K562 (cell line): ENCODE data around the gene TMEM174. TPM values are rescaled to one million over a fixed set of nuclear protein-coding genes. Genes with fewer than 3 reads are reported as not detected.

Experiments
- ATAC-seq: fragments of 200-7000 bp; cut with Tn5 transposase; 3 replicates; pipeline ENCODE4 v1.9.1; 2020; ENCODE audit warnings: moderate library complexity
- BruUV-seq: library from RNA; stranded (reverse); fragments of 400-500 nt; replicated peaks from 2 replicates; lab custom pipeline; 2021; lab: Mats Ljungman, UMichigan
- CTCF ChIA-PET: fragments of 300-600 bp; formaldehyde crosslinking; extraction: SDS; loops from one replicate; lab custom pipeline; 2021; ENCODE audit warnings: low intra/inter-chr PET ratio; lab: Yijun Ruan, JAX
- POLR2A ChIA-PET: fragments of 300-600, 350-650 bp; sonication (Branson Sonifier 250); formaldehyde crosslinking; extraction: SDS; loops from one replicate; lab custom pipeline; 2021; ENCODE audit warnings: antibody characterized with exemption, inconsistent platforms; lab: Yijun Ruan, JAX
- DNase-seq, 4 experiments: peaks; one replicate each; pipeline versions ENCODE4 v3.0.0 to v3.0.0-alpha.2; 2011 to 2018; ENCODE audit warnings: low spot score in 3 of 4, mixed read lengths in 3 of 4; ENCODE audit errors: extremely low read depth in 1 of 4
- FAIRE-seq: peaks from 2 replicates; lab custom pipeline; 2011; peaks lifted over from hg19 to GRCh38; lab: Jason Lieb, UNC
- H2AFZ ChIP-seq: 2 replicates; pipeline ENCODE4 v1.6.0; 2011; ENCODE audit warnings: low read depth, low read length, control low read depth, inconsistent platforms
- H3K27ac ChIP-seq: fragments of 200-600 bp; 3 replicates; pipeline ENCODE4 v1.8.0; 2011; ENCODE audit warnings: low read depth, mild to moderate bottlenecking, control low read depth, inconsistent platforms, low read length, moderate library complexity, mixed read lengths; ENCODE audit errors: extremely low read depth
- H3K27me3 ChIP-seq, 2 experiments: fragments of 300-600 bp in 1 of 2; 2 replicates in 1 of 2; 3 replicates in 1 of 2; pipeline versions ENCODE4 v1.6.0 to v1.8.0; 2011; ENCODE audit warnings: inconsistent platforms in 2 of 2, low read length in 2 of 2, mild to moderate bottlenecking in 1 of 2, mixed read lengths in 1 of 2, moderate library complexity in 1 of 2; ENCODE audit not compliant: control insufficient read depth in 2 of 2, insufficient read depth in 2 of 2
- H3K36me3 ChIP-seq: fragments of 300-600 bp; 3 replicates; pipeline ENCODE4 v1.8.0; 2011; ENCODE audit warnings: mild to moderate bottlenecking, low read length, inconsistent platforms; ENCODE audit not compliant: control insufficient read depth, insufficient read depth
- H3K4me1 ChIP-seq, 2 experiments: fragments of 200-600 bp in 1 of 2; replicated peaks in 1 of 2; 2 replicates in 1 of 2; 3 replicates in 1 of 2; pipeline versions ENCODE4 v1.5.1 to v1.8.0; 2011; ENCODE audit warnings: inconsistent platforms in 2 of 2, low read length in 2 of 2, mild to moderate bottlenecking in 1 of 2, mixed read lengths in 1 of 2, moderate library complexity in 1 of 2; ENCODE audit not compliant: control insufficient read depth in 2 of 2, insufficient read depth in 2 of 2
- H3K4me2 ChIP-seq: 2 replicates; pipeline ENCODE4 v1.6.1; 2011; ENCODE audit warnings: low read length, control low read depth, inconsistent platforms, mixed read lengths; ENCODE audit not compliant: insufficient read depth
- H3K4me3 ChIP-seq: fragments of 200-600 bp; sonication (generic), shearing (Covaris generic); 2 replicates; pipeline ENCODE4 v1.5.1; 2016; ENCODE audit warnings: control low read depth, inconsistent platforms
- H3K79me2 ChIP-seq: fragments of 200-600 bp; 3 replicates; pipeline ENCODE4 v1.8.0; 2011; ENCODE audit warnings: low read length, inconsistent platforms; ENCODE audit not compliant: control insufficient read depth, insufficient read depth
- H3K9ac ChIP-seq, 2 experiments: 2 replicates each; pipeline versions ENCODE4 v1.6.0 to v1.6.1; 2011; ENCODE audit warnings: low read depth in 2 of 2, low read length in 2 of 2, control low read depth in 1 of 2, inconsistent platforms in 1 of 2, mild to moderate bottlenecking in 1 of 2, mixed read lengths in 1 of 2; ENCODE audit not compliant: insufficient read depth in 1 of 2
- H3K9me1 ChIP-seq: one replicate; pipeline ENCODE4 v1.6.0; 2011; ENCODE audit warnings: inconsistent platforms, mild to moderate bottlenecking, low read length, moderate library complexity; ENCODE audit not compliant: control insufficient read depth, insufficient read depth
- H3K9me3 ChIP-seq: replicated peaks from 2 replicates; pipeline ENCODE4 v1.5.1; 2011; ENCODE audit warnings: low read depth, low read length, inconsistent platforms; ENCODE audit not compliant: control insufficient read depth, insufficient read depth
- H4K20me1 ChIP-seq: replicated peaks from 2 replicates; pipeline ENCODE4 v1.6.1; 2011; ENCODE audit warnings: low read length, inconsistent platforms, mixed read lengths; ENCODE audit not compliant: control insufficient read depth, insufficient read depth
- CBFA2T3 ChIP-seq: fragments of 450-650 bp; IDR thresholded peaks from 2 replicates; pipeline ENCODE4 v1.6.1; 2017
- ESRRA ChIP-seq: fragments of 450-650 bp; IDR thresholded peaks from 2 replicates; pipeline ENCODE4 v1.6.1; 2014; ENCODE audit warnings: low read depth, mild to moderate bottlenecking, moderate library complexity, borderline replicate concordance
- ETV1 ChIP-seq: fragments of 450-650 bp; conservative IDR thresholded peaks from 2 replicates; pipeline ENCODE4 v1.6.1; 2016; ENCODE audit warnings: missing genetic modification characterization, control low read depth, low read depth, missing compliant biosample characterization
- FOSL1 ChIP-seq: fragments of 200-800 bp; sonication (Bioruptor generic); conservative IDR thresholded peaks from 2 replicates; pipeline ENCODE4 v1.6.1; 2016; ENCODE audit warnings: missing genetic modification characterization, missing compliant biosample characterization
- HNRNPH1 ChIP-seq: fragments of 200-400 bp; formaldehyde crosslinking; optimal IDR thresholded peaks from 2 replicates; pipeline ENCODE3; 2017; ENCODE audit warnings: low read depth, mild to moderate bottlenecking, low read length, moderate library complexity
- MEIS2 ChIP-seq: fragments of 450-650 bp; IDR thresholded peaks from 2 replicates; pipeline ENCODE4 v1.6.1; 2014; ENCODE audit warnings: mild to moderate bottlenecking; ENCODE audit not compliant: partially characterized antibody
- RNF2 ChIP-seq: sonication (generic); IDR thresholded peaks from 2 replicates; pipeline ENCODE4 v1.6.1; 2016
- SREBF2 ChIP-seq: sonication (generic); formaldehyde crosslinking; IDR thresholded peaks from 2 replicates; pipeline ENCODE4 v1.4.0; 2020; ENCODE audit warnings: mild to moderate bottlenecking, missing genetic modification reagents
- TCF3 ChIP-seq: sonication (generic); formaldehyde crosslinking; IDR thresholded peaks from 2 replicates; pipeline ENCODE4 v1.4.0; 2020; ENCODE audit warnings: mild to moderate bottlenecking, missing genetic modification reagents
- TEAD1 ChIP-seq, 2 experiments: fragments of 450-650 bp in 1 of 2; sonication (generic) in 1 of 2; formaldehyde crosslinking; IDR thresholded peaks; 2 replicates each; pipeline versions ENCODE4 v1.4.0 to v1.8.0; 2020 to 2022; ENCODE audit warnings: mild to moderate bottlenecking in 2 of 2, missing genetic modification reagents in 1 of 2
- ZNF217 ChIP-seq: sonication (generic); formaldehyde crosslinking; IDR thresholded peaks from 2 replicates; pipeline ENCODE4 v1.8.0; 2022; ENCODE audit warnings: mild to moderate bottlenecking, missing genetic modification reagents
- ZNF707 ChIP-seq: fragments of 250-450 bp; sonication (Bioruptor Pico); conservative IDR thresholded peaks from 2 replicates; pipeline ENCODE4 v1.8.0; 2022; ENCODE audit warnings: inconsistent platforms, mild to moderate bottlenecking, moderate library complexity
- WGBS: fragments of 100-300 bp; shearing (Covaris generic); methylation state at CpG from one replicate; pipeline ENCODE4 v1.1.6; 2016; ENCODE audit warnings: low coverage, mixed read lengths; ENCODE audit not compliant: insufficient coverage; ENCODE audit errors: missing lambda C conversion rate; 5-methylcytosine and 5-hydroxymethylcytosine counted together
- in situ Hi-C: fragments of 300-500 bp; cut with MboI; formaldehyde crosslinking; loops from 4 replicates; pipeline ENCODE4 v1.15.0; 2018; ENCODE audit warnings: inconsistent platforms, mixed read lengths
- intact Hi-C: fragments of 100-400 bp; cut with micrococcal nuclease; formaldehyde crosslinking; loops from 2 replicates; pipeline ENCODE4 v1.14.2; 2022
- polyA plus RNA-seq, 8 experiments: library from polyadenylated mRNA; depleted of rRNA in 4 of 8; stranded (reverse) in 5 of 8; unstranded in 3 of 8; fragments of >200 nt; fragmentation: Nextera tagmentation in 2 of 8; fragmentation: Illumina TruSeq in 1 of 8; extraction: Ambion mirVana in 2 of 8; extraction: Trizol in 1 of 8; gene quantifications; 2 replicates each; pipeline versions ENCODE4 v1.2.1 to v1.2.3, GENCODE V29; 2011 to 2014; ENCODE audit warnings: inconsistent platforms in 1 of 8, missing spikeins in 1 of 8
- total RNA-seq, 7 experiments: library from RNA; depleted of rRNA in 6 of 7; stranded (reverse); fragments of >200 nt in 6 of 7; fragmentation: Illumina TruSeq in 2 of 7; extraction: Trizol in 2 of 7; gene quantifications; 2 replicates each; pipeline versions ENCODE4 v1.2.1 to v1.2.3, GENCODE V29; 2011 to 2021; ENCODE audit warnings: low replicate concordance in 1 of 7
- TF ChIP-seq, protein P1 (sequence below): fragments of 450-650 bp; IDR thresholded peaks from 2 replicates; pipeline ENCODE4 v1.6.1; 2016; ENCODE audit warnings: missing biosample characterization, missing genetic modification characterization
- TF ChIP-seq, protein P2 (sequence below), 2 experiments: fragments of 450-650 bp; IDR thresholded peaks; 2 replicates each; pipeline ENCODE4 v1.6.1; 2016

TMEM174 gene
- total and polyA plus RNA-seq, 9 of the 15 experiments (the other 6 are each of a cell fraction or from before 2014, with no cell fraction given) = not detected

DNA sequence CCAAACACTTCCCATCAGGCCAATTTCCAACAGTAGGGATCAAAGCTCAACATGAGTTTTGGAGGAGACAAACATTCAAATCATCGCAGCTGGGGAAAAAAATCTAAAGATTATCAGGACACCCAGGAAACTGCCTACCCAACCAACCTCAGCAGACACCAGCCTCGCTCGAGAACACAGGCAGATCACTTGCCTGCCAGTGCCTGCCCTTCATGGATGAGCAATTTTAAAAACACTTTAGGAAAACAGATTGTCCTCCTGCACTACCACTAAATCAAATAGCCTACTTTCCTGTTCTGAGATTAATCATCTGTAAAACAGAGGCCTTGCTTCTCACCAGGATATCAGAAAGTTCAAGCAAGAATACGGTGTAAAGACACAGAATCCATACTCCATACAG lies 14.7 kb upstream of the TMEM174 start:
- no peak overlapping the region for H2AFZ ChIP-seq
- no peak for ATAC-seq
- DNase-seq = no peak
- no peak overlapping the region for H3K27ac ChIP-seq
- no peak for FAIRE-seq
- H3K79me2 ChIP-seq = no peaks in the 10 kb centered on the region
- no peak overlapping the region for H3K4me2 ChIP-seq
- H3K27me3 ChIP-seq = peaks cover 31 to 35% of the 10 kb centered on the region in 2 experiments
- BruUV-seq = no TSS peak
- no peaks in the 10 kb centered on the region for H3K9me3 ChIP-seq
- no peak overlapping the region for H3K4me3 ChIP-seq
- in situ Hi-C loops = no loop called here
- H3K4me1 ChIP-seq = no peaks in the 10 kb centered on the region
- TF ChIP-seq ESRRA = no peak
- TF ChIP-seq SREBF2 (CRISPR knock-in tag) = no peak
- TF ChIP-seq ZNF707 (CRISPR knock-in tag) = no peak
- 2% methylated on average over 4 of the region's 4 CpGs for WGBS
- POLR2A ChIA-PET = interaction anchor here (0.6 kb wide), 1 partner anchor 175 kb away, joined by 4 read pairs; no protein-coding TSS in a partner anchor
- no peak overlapping the region for H3K9ac ChIP-seq
- CTCF ChIA-PET = no interaction called here
- no peaks in the 10 kb centered on the region for H3K36me3 ChIP-seq
- H4K20me1 ChIP-seq = no peaks in the 10 kb centered on the region
- H3K9me1 ChIP-seq = no peaks in the 10 kb centered on the region
- intact Hi-C loops = no loop called here

DNA sequence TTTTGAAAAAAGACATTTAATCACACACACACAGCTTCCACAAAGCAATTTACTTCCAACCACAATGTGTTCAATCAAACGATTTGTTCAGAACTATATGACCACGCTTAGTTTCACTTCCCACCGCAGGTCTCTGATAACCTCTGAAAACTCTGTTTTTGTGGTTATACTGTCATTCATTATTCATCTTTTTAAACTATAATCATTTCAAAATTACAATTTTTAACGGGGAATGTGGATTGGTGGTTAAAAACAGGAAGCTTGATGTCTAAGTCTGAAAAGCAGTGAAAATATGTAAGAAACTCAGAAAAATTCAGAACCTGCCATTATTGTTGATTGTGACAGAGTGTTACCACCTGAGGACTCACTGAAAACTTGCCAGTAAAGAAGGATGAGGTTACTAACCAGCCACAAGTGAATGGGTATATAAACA lies 12.7 kb upstream of the TMEM174 start:
- Histone ChIP-seq H3K4me2 (no peak overlapping the region), H3K9ac (no peak overlapping the region), H3K4me1 (no peaks in the 10 kb centered on the region), H3K36me3 (no peaks in the 10 kb centered on the region), H3K4me3 (no peak overlapping the region), H3K79me2 (no peaks in the 10 kb centered on the region), H3K27ac (no peak overlapping the region), H3K27me3 (peaks cover 27 to 29% of the 10 kb centered on the region in 2 experiments), H3K9me1 (no peaks in the 10 kb centered on the region), H3K9me3 (no peaks in the 10 kb centered on the region), H4K20me1 (no peaks in the 10 kb centered on the region), H2AFZ (no peak overlapping the region)
- no peak for ATAC-seq
- WGBS = 1% methylated on average over 4 of the region's 4 CpGs
- ChIA-PET POLR2A (interaction anchor here (1.5 kb wide), 1 partner anchor 10 kb away, joined by 3 read pairs; no protein-coding TSS in a partner anchor), CTCF (no interaction called here)
- FAIRE-seq = no peak
- in situ Hi-C loops (no loop called here), intact Hi-C loops (no loop called here)
- DNase-seq = no peak
- no TSS peak for BruUV-seq
- TF ChIP-seq FOSL1 (tag) (peak; percentile 41), TEAD1 (CRISPR knock-in tag; IDR thresholded peaks at IDR 0.05) (no peak), TCF3 (peak; percentile 39), MEIS2 (peak; percentile 68), ETV1 (tag) (peak; percentile 18; the same call in 1 of the 2 replicates), ZNF217 (no peak), CBFA2T3 (peak; percentile 52), HNRNPH1 (no peak), RNF2 (peak; percentile 50; the same call in 1 of the 2 replicates)
- TF ChIP-seq, protein P1, sequence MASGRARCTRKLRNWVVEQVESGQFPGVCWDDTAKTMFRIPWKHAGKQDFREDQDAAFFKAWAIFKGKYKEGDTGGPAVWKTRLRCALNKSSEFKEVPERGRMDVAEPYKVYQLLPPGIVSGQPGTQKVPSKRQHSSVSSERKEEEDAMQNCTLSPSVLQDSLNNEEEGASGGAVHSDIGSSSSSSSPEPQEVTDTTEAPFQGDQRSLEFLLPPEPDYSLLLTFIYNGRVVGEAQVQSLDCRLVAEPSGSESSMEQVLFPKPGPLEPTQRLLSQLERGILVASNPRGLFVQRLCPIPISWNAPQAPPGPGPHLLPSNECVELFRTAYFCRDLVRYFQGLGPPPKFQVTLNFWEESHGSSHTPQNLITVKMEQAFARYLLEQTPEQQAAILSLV (tag) = peak; percentile 84
- TF ChIP-seq, protein P2, sequence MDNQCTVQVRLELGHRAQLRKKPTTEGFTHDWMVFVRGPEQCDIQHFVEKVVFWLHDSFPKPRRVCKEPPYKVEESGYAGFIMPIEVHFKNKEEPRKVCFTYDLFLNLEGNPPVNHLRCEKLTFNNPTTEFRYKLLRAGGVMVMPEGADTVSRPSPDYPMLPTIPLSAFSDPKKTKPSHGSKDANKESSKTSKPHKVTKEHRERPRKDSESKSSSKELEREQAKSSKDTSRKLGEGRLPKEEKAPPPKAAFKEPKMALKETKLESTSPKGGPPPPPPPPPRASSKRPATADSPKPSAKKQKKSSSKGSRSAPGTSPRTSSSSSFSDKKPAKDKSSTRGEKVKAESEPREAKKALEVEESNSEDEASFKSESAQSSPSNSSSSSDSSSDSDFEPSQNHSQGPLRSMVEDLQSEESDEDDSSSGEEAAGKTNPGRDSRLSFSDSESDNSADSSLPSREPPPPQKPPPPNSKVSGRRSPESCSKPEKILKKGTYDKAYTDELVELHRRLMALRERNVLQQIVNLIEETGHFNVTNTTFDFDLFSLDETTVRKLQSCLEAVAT (IDR thresholded peaks at IDR 0.05) = 0 out of 4 replicates have a peak, but pooled peaks of 1 of the 2 experiments have one; percentile 58
